ENCODE measurements around the gene FEM1B.

Gene FEM1B

GRCh38 chr15:68275165-68275746 is 2.3 kb upstream of the FEM1B start:
- TF ChIP-seq ZNF565 (CRISPR knock-in tag; conservative IDR thresholded peaks at IDR 0.05; ENCODE audit: low read depth) (no peak), BACH2 (CRISPR knock-in tag; IDR thresholded peaks at IDR 0.05; ENCODE audit: borderline replicate concordance) (no peak), ZC3H10 (CRISPR knock-in tag; IDR thresholded peaks at IDR 0.05) (no peak), ZNF70 (CRISPR knock-in tag; IDR thresholded peaks at IDR 0.05) (no peak), PATZ1 (CRISPR knock-in tag; IDR thresholded peaks at IDR 0.05; ENCODE audit: borderline replicate concordance) (no peak), SNAI2 (CRISPR knock-in tag; IDR thresholded peaks at IDR 0.05) (no peak), TOX (CRISPR knock-in tag; IDR thresholded peaks at IDR 0.05; ENCODE audit: borderline replicate concordance) (no peak), TCF4 (CRISPR knock-in tag; IDR thresholded peaks at IDR 0.05; ENCODE audit: borderline replicate concordance) (no peak), ESRRG (CRISPR knock-in tag; IDR thresholded peaks at IDR 0.05) (no peak), CSRNP3 (CRISPR knock-in tag; IDR thresholded peaks at IDR 0.05) (no peak), PPARA (CRISPR knock-in tag; IDR thresholded peaks at IDR 0.05; ENCODE audit: borderline replicate concordance) (no peak), ZFP3 (CRISPR knock-in tag; IDR thresholded peaks at IDR 0.05) (no peak), OSR1 (CRISPR knock-in tag; IDR thresholded peaks at IDR 0.05) (no peak), ISL1 (CRISPR knock-in tag; IDR thresholded peaks at IDR 0.05) (no peak), ZFP30 (CRISPR knock-in tag; IDR thresholded peaks at IDR 0.05) (no peak), ZNF8 (CRISPR knock-in tag; IDR thresholded peaks at IDR 0.05) (no peak), ARNTL (CRISPR knock-in tag; IDR thresholded peaks at IDR 0.05; ENCODE audit: borderline replicate concordance, low read depth) (no peak), GLIS3 (CRISPR knock-in tag; IDR thresholded peaks at IDR 0.05) (no peak), TSHZ2 (CRISPR knock-in tag; IDR thresholded peaks at IDR 0.05) (no peak)
- TF ChIP-seq, protein P1, sequence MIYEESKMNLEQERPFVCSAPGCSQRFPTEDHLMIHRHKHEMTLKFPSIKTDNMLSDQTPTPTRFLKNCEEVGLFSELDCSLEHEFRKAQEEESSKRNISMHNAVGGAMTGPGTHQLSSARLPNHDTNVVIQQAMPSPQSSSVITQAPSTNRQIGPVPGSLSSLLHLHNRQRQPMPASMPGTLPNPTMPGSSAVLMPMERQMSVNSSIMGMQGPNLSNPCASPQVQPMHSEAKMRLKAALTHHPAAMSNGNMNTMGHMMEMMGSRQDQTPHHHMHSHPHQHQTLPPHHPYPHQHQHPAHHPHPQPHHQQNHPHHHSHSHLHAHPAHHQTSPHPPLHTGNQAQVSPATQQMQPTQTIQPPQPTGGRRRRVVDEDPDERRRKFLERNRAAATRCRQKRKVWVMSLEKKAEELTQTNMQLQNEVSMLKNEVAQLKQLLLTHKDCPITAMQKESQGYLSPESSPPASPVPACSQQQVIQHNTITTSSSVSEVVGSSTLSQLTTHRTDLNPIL (CRISPR knock-in tag; IDR thresholded peaks at IDR 0.05; ENCODE audit: low read depth), result no peak
- no peak for ATAC-seq

- TF ChIP-seq CSDC2 (CRISPR knock-in tag; IDR thresholded peaks at IDR 0.05) (no peak), SNAI2 (CRISPR knock-in tag; IDR thresholded peaks at IDR 0.05) (no peak), PPARA (CRISPR knock-in tag; IDR thresholded peaks at IDR 0.05; ENCODE audit: borderline replicate concordance) (no peak), ISL1 (CRISPR knock-in tag; IDR thresholded peaks at IDR 0.05) (no peak), TOX (CRISPR knock-in tag; IDR thresholded peaks at IDR 0.05; ENCODE audit: borderline replicate concordance) (no peak), GLIS3 (CRISPR knock-in tag; IDR thresholded peaks at IDR 0.05) (no peak), PATZ1 (CRISPR knock-in tag; IDR thresholded peaks at IDR 0.05; ENCODE audit: borderline replicate concordance) (no peak), ZNF565 (CRISPR knock-in tag; conservative IDR thresholded peaks at IDR 0.05; ENCODE audit: low read depth) (no peak), ARNTL (CRISPR knock-in tag; IDR thresholded peaks at IDR 0.05; ENCODE audit: borderline replicate concordance, low read depth) (no peak), ZFP3 (CRISPR knock-in tag; IDR thresholded peaks at IDR 0.05) (no peak), ESRRG (CRISPR knock-in tag; IDR thresholded peaks at IDR 0.05) (no peak), ZNF70 (CRISPR knock-in tag; IDR thresholded peaks at IDR 0.05) (no peak), ZFP30 (CRISPR knock-in tag; IDR thresholded peaks at IDR 0.05) (no peak), RARB (CRISPR knock-in tag; IDR thresholded peaks at IDR 0.05) (no peak)
- TF ChIP-seq, protein P1 (CRISPR knock-in tag; IDR thresholded peaks at IDR 0.05; ENCODE audit: low read depth), result no peak
Observed at GRCh38 chr15:68276668-68277067, 877 bp upstream of the FEM1B start.

More at GRCh38 chr15:68276668-68277067, 877 bp upstream of the FEM1B start:
- ATAC-seq, result no peak

All from SK-N-SH treated with all-trans-retinoic acid at 6 μM for 48 hours (cell line).